Lung (tissue), 12 donors: Measurements from ENCODE around the gene MAST4. TPM values are rescaled to one million over a fixed set of nuclear protein-coding genes. Genes with fewer than 3 reads are reported as not detected.

Source experiments
- ATAC-seq: fragments of 200-7000 bp; cut with Tn5 transposase; one replicate; pipeline ENCODE4 v1.9.1; 2020; ENCODE audit warnings: moderate number of reproducible peaks; ENCODE audit not compliant: insufficient read depth, low FRiP score
- DNase-seq, 3 donors: peaks; one replicate each; pipeline ENCODE4 v3.0.0-alpha.2; 2013 to 2017
- H3K27ac ChIP-seq, 2 donors: one replicate each; pipeline ENCODE4 v1.5.1; 2013; ENCODE audit warnings: mild to moderate bottlenecking in 2 of 2, moderate library complexity in 2 of 2, control low read depth in 1 of 2, inconsistent platforms in 1 of 2, low read depth in 1 of 2, low read length in 1 of 2
- H3K27me3 ChIP-seq, 3 donors: one replicate each; pipeline ENCODE4 v1.5.1; 2013; ENCODE audit warnings: low read length in 2 of 3; ENCODE audit not compliant: control insufficient read depth in 3 of 3, insufficient read depth in 3 of 3
- H3K36me3 ChIP-seq, 4 donors: one replicate each; pipeline ENCODE4 v1.5.1; 2013; ENCODE audit warnings: low read length in 4 of 4, mild to moderate bottlenecking in 1 of 4, moderate library complexity in 1 of 4; ENCODE audit not compliant: control insufficient read depth in 4 of 4, insufficient read depth in 4 of 4
- H3K4me1 ChIP-seq, 5 donors: one replicate each; pipeline ENCODE4 v1.5.1; 2013; ENCODE audit warnings: low read length in 5 of 5, mild to moderate bottlenecking in 2 of 5, moderate library complexity in 1 of 5; ENCODE audit not compliant: control insufficient read depth in 5 of 5, insufficient read depth in 5 of 5
- H3K4me3 ChIP-seq: one replicate; pipeline ENCODE4 v1.5.1; 2013; ENCODE audit warnings: mild to moderate bottlenecking, control low read depth, moderate library complexity
- H3K9ac ChIP-seq, 2 donors: one replicate each; pipeline ENCODE4 v1.5.1; 2013; ENCODE audit warnings: low read length in 2 of 2, control low read depth in 1 of 2; ENCODE audit not compliant: insufficient read depth in 1 of 2
- H3K9me3 ChIP-seq, 4 donors: one replicate each; pipeline ENCODE4 v1.5.1; 2013; ENCODE audit warnings: low read length in 3 of 4, mild to moderate bottlenecking in 1 of 4, moderate library complexity in 1 of 4; ENCODE audit not compliant: control insufficient read depth in 4 of 4, insufficient read depth in 3 of 4
- CTCF ChIP-seq: IDR thresholded peaks from 2 replicates; pipeline ENCODE4 v1.5.1; 2012; ENCODE audit warnings: mild to moderate bottlenecking; ENCODE audit errors: control extremely low read depth, extremely low read depth
- WGBS, 2 donors: extraction: QIAGEN DNeasy Blood & Tissue Kit; methylation state at CpG; one replicate each; pipeline ENCODE4 v1.1.7; 2013; 5-methylcytosine and 5-hydroxymethylcytosine counted together
- polyA plus RNA-seq, 2 donors: library from polyadenylated mRNA; stranded (reverse); fragments of 200-250 nt; gene quantifications; one replicate each; pipeline ENCODE4 v1.2.1, GENCODE V29; 2013
- total RNA-seq, 2 donors: library from RNA; depleted of rRNA in 1 of 2; stranded (reverse); fragments of >200 nt in 1 of 2; gene quantifications; one replicate each; pipeline ENCODE4 v1.2.1, GENCODE V29; 2014 to 2021
- donor health status: control.
- donor health status: control.
- donor health status: Bipolar disorder and iron deficiency.
- donor health status: healthy.
- donor health status: DM: yes; HTN: yes; CAD: no.

Gene MAST4
- total and polyA plus RNA-seq, 4 donors, result 13.9 to 153 (median 46.2) TPM

- no peaks in the 10 kb centered on the region for H3K36me3 ChIP-seq
- no peak overlapping the region for H3K9ac ChIP-seq
- no peak overlapping the region for H3K27ac ChIP-seq
- ATAC-seq (no peak), DNase-seq (no peak)
- peaks cover 0 to 12% (median 0%) of the 10 kb centered on the region in 5 donors for H3K4me1 ChIP-seq
- no peak overlapping the region for H3K4me3 ChIP-seq
- H3K9me3 ChIP-seq, result peaks cover 0 to 4% (median 0%) of the 10 kb centered on the region in 4 donors
- no peak for TF ChIP-seq CTCF
- WGBS, 2 donors, result 81 to 96% methylated on average over 5 of the region's 5 CpGs
- H3K27me3 ChIP-seq, result no peaks in the 10 kb centered on the region
Measured at GRCh38 chr5:66710557-66711088, 114.4 kb downstream of the MAST4 start.

GRCh38 chr5:66713998-66714397, 117.8 kb downstream of the MAST4 start:
- WGBS, 2 donors, result 80 to 91% methylated on average over 3 of the region's 3 CpGs
- Histone ChIP-seq H3K27me3 (no peaks in the 10 kb centered on the region), H3K4me1 (peaks cover 0 to 22% (median 0%) of the 10 kb centered on the region in 5 donors), H3K36me3 (no peaks in the 10 kb centered on the region), H3K9ac (no peak overlapping the region), H3K4me3 (no peak overlapping the region), H3K27ac (no peak overlapping the region), H3K9me3 (peaks cover 0 to 4% (median 0%) of the 10 kb centered on the region in 4 donors)
- ATAC-seq (peak; percentile 75), DNase-seq (no peak)
- no peak for TF ChIP-seq CTCF

- Histone ChIP-seq H3K4me1 (peaks cover 0 to 26% (median 0%) of the 10 kb centered on the region in 5 donors), H3K27ac (peak overlapping the region in 1 of 2 donors; percentile 65), H3K9ac (no peak overlapping the region), H3K9me3 (no peaks in the 10 kb centered on the region), H3K4me3 (no peak overlapping the region), H3K36me3 (peaks cover 0 to 2% (median 0%) of the 10 kb centered on the region in 4 donors), H3K27me3 (no peaks in the 10 kb centered on the region)
- WGBS, 2 donors, result 57 to 64% methylated on average over 6 of the region's 6 CpGs
- ATAC-seq (no peak), DNase-seq (peak in 2 of 3 donors; percentile 26 to 49)
- TF ChIP-seq CTCF, result no peak
Measured at GRCh38 chr5:66717455-66718373, 121.5 kb downstream of the MAST4 start.
